Measurements from ENCODE around the gene ELP4. TPM values are rescaled to one million over a fixed set of nuclear protein-coding genes. Genes with fewer than 3 reads are reported as not detected.

ELP4 gene
- total RNA-seq, 2 donors from 2014 or later, result 21.5 to 23.0 TPM

DNA sequence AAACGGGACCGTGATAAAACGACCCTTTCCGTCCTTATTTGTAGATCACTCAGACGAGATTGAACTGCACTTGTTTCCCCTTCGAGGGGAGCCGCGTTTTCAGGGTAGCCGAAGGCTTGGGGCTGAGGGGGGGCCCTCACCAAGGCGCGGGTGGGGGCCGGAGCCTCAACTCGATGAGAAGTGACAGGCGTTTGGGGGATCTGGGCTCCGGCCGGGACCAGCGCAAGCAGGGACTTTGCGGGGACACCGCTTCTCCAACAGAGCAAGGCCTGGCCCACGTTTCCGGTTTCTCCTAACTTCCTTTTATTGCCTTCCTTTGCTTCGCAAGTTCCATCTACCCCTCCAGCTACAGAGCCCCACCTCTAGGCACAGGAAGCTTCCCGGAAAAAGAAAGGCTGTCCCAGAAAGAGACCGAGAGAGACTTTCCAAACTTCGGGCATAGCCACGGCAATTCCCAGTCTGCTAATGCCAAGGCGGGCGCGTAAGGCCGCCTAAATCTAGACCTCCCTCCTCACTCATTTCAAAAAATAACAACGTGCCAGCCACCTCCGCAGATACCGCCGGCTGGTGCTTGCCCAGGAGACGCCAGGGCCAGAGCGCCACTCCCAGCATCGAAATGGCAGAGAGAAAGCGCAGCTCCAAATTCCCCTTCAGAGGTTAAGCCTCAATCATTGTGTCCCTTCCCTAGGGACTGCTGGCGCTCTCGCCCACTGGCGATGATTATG is 294.9 kb downstream of the ELP4 start:
- 7% methylated on average over 37 of the region's 41 CpGs for WGBS
- no peak for DNase-seq (ENCODE audit: low spot score)
- H3K4me1 ChIP-seq (replicated peaks), result no peaks in the 10 kb centered on the region
- H3K27me3 ChIP-seq (replicated peaks; ENCODE audit: insufficient read depth), result peaks cover 72% of the 10 kb centered on the region
- intact Hi-C loops (cut with DNase I), result no loop called here
- no peak overlapping the region for H3K4me3 ChIP-seq
- TF ChIP-seq POLR2A (IDR thresholded peaks at IDR 0.05) (no peak), POLR2AphosphoS5 (IDR thresholded peaks at IDR 0.05) (no peak)
- TF ChIP-seq, protein P1, sequence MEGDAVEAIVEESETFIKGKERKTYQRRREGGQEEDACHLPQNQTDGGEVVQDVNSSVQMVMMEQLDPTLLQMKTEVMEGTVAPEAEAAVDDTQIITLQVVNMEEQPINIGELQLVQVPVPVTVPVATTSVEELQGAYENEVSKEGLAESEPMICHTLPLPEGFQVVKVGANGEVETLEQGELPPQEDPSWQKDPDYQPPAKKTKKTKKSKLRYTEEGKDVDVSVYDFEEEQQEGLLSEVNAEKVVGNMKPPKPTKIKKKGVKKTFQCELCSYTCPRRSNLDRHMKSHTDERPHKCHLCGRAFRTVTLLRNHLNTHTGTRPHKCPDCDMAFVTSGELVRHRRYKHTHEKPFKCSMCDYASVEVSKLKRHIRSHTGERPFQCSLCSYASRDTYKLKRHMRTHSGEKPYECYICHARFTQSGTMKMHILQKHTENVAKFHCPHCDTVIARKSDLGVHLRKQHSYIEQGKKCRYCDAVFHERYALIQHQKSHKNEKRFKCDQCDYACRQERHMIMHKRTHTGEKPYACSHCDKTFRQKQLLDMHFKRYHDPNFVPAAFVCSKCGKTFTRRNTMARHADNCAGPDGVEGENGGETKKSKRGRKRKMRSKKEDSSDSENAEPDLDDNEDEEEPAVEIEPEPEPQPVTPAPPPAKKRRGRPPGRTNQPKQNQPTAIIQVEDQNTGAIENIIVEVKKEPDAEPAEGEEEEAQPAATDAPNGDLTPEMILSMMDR (IDR thresholded peaks at IDR 0.05), result no peak
- H3K36me3 ChIP-seq, result no peaks in the 10 kb centered on the region
- no peak overlapping the region for H3K27ac ChIP-seq
- H3K9me3 ChIP-seq, result no peaks in the 10 kb centered on the region

DNA sequence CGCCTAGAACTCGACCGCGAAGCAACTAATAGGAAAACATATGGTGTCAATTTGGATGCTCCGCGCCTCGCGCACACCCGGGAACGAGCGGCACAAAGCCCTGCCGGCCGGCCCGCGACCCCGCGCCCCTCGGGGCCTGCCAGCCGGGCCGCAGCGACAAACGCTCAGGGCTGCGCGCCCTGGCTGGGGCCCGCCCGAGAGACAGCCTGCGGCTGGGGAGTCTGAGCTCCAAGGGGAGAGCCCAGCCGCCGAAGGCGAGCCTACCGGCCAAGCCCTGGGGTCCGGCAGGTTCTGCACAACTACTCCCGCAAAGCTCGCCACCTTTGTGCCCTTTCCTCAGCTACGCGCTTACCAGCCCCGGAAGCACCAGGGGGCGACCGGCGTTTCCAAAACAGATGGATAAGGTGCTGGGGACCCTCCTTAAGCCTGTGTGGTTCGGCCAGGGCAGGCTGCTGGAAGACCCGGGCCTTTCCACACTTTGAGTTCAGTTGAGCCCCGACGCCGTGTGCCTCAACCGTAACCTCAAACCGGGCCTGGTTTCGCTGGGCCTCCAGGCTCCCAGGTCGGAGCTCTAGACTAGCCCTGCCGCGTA is 295.6 kb downstream of the ELP4 start:
- Histone ChIP-seq H3K27me3 (replicated peaks; ENCODE audit: insufficient read depth) (peaks cover 68% of the 10 kb centered on the region), H3K9me3 (no peaks in the 10 kb centered on the region), H3K36me3 (no peaks in the 10 kb centered on the region), H3K4me1 (replicated peaks) (peaks cover 5% of the 10 kb centered on the region), H3K27ac (no peak overlapping the region), H3K4me3 (no peak overlapping the region)
- DNase-seq (ENCODE audit: low spot score), result no peak
- WGBS, result 7% methylated on average over 47 of the region's 51 CpGs
- intact Hi-C loops (cut with DNase I), result no loop called here
- TF ChIP-seq POLR2AphosphoS5 (IDR thresholded peaks at IDR 0.05) (no peak), POLR2A (IDR thresholded peaks at IDR 0.05) (no peak)
- TF ChIP-seq, protein P1 (IDR thresholded peaks at IDR 0.05), result no peak

DNA sequence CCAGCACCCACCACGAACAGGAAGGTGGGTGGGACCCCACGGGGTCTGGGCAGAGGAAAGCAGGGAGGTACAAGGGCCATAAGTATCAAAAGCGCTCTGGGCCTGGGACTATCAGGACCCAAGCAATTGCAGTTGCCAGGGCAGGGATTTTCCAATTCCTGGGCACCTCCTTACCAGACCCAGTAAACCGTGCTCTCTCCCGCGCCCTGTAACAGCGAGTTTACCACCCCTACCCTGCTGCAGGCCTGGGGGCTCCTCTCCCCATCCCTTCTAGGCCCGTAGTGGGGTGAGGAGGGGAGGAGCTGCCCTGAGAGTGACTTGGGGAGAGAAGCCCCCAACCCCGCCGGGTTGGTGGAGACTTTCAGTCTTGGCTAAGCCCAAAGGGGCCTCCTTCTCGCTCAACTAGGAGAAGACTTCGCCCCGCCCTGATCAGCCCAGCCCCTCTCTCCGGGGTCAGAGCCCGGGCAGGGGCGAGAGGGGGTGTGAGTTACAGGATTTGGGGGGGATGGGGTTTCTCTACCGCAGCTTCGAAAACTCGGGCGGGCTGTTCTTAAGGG is 296.1 kb downstream of the ELP4 start:
- Histone ChIP-seq H3K9me3 (no peaks in the 10 kb centered on the region), H3K36me3 (no peaks in the 10 kb centered on the region), H3K4me1 (replicated peaks) (peaks cover 9% of the 10 kb centered on the region), H3K4me3 (no peak overlapping the region), H3K27me3 (replicated peaks; ENCODE audit: insufficient read depth) (peaks cover 65% of the 10 kb centered on the region), H3K27ac (no peak overlapping the region)
- DNase-seq (ENCODE audit: low spot score), result no peak
- TF ChIP-seq POLR2A (IDR thresholded peaks at IDR 0.05) (no peak), POLR2AphosphoS5 (IDR thresholded peaks at IDR 0.05) (no peak)
- TF ChIP-seq, protein P1 (IDR thresholded peaks at IDR 0.05), result no peak
- 7% methylated on average over 20 of the region's 20 CpGs for WGBS
- intact Hi-C loops (cut with DNase I), result no loop called here

DNA sequence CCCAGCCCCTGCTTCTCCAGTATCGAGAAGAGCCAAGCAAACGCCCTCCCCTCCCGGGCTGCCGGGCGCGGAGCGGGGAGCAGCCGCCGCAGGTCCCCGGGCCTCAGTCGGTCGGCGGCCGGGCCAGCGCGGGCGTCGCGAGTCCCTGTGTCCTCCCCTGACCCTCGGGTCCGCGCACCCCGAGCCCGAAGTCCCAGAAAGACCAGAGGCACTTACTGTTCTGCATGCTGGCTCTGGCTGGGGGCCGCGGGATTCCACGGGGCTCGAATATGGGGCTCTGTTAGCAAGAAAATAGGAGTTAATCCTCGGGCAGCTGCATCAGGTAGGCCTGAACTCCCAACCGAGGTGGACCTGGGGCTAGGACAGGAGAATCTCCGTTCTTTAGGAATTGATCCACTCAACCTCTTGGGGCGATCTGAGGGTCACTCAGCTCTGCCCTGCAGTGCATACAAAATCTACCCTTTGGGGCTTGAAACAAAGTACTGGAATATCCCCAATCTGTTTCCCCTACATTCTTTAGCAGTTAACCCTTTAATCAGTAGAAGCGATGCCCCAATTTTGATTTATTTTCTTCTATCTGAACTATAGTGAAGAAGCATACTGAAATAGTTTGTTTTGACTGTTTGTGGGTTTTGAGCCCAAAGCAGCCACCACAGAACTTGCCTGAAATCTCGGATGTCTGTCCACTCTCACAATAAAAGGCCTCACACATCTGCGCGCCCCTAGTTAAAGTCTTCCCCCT is 296.8 kb downstream of the ELP4 start:
- Histone ChIP-seq H3K36me3 (no peaks in the 10 kb centered on the region), H3K4me3 (no peak overlapping the region), H3K27ac (no peak overlapping the region), H3K9me3 (no peaks in the 10 kb centered on the region), H3K4me1 (replicated peaks) (peaks cover 10% of the 10 kb centered on the region), H3K27me3 (replicated peaks; ENCODE audit: insufficient read depth) (peaks cover 64% of the 10 kb centered on the region)
- DNase-seq (ENCODE audit: low spot score), result no peak
- intact Hi-C loops (cut with DNase I), result no loop called here
- TF ChIP-seq, protein P1 (IDR thresholded peaks at IDR 0.05), result no peak
- TF ChIP-seq POLR2A (IDR thresholded peaks at IDR 0.05) (no peak), POLR2AphosphoS5 (IDR thresholded peaks at IDR 0.05) (no peak)
- 8% methylated on average over 36 of the region's 36 CpGs for WGBS
